HT-29 (cell line): ENCODE data around the gene CDH8. TPM values are rescaled to one million over a fixed set of nuclear protein-coding genes. Genes with fewer than 3 reads are reported as not detected.
"Not testable (repeated sequence)": the region's sequence is repeated elsewhere in the genome, so short reads cannot be mapped to it uniquely, and the experiment has no call there.

ENCODE experiments used
- DNase-seq: peaks from one replicate; pipeline ENCODE4 v3.0.0-alpha.2; 2015; ENCODE audit warnings: low spot score
- total RNA-seq: library from RNA; depleted of rRNA; stranded (reverse); fragments of >200 nt; shearing (Covaris generic); gene quantifications from 2 replicates; pipeline ENCODE4 v1.2.3, GENCODE V29; 2014

The CDH8 gene
- total RNA-seq, 1 experiment from 2014 or later = not detected

GRCh38 chr16:61862221-61863155, 173.8 kb downstream of the CDH8 start:
- no peak for DNase-seq

- DNase-seq = no peak
Observed at GRCh38 chr16:61858988-61859387, 177.2 kb downstream of the CDH8 start.

GRCh38 chr16:61842666-61843065, 193.6 kb downstream of the CDH8 start:
- DNase-seq = no peak

GRCh38 chr16:61836804-61837393, 199.3 kb downstream of the CDH8 start:
- no peak for DNase-seq

- DNase-seq = no peak
Observed at GRCh38 chr16:61834082-61834481, 202.2 kb downstream of the CDH8 start.

GRCh38 chr16:61831351-61831917, 204.8 kb downstream of the CDH8 start:
- no peak for DNase-seq

GRCh38 chr16:61829631-61830030, 206.6 kb downstream of the CDH8 start:
- DNase-seq = no peak

GRCh38 chr16:61823326-61823725, 212.9 kb downstream of the CDH8 start:
- no peak for DNase-seq

- no peak for DNase-seq
Observed at GRCh38 chr16:61820820-61821219, 215.4 kb downstream of the CDH8 start.

GRCh38 chr16:61820398-61820797, 215.8 kb downstream of the CDH8 start:
- no peak for DNase-seq

- no peak for DNase-seq
Observed at GRCh38 chr16:61818850-61819249, 217.4 kb downstream of the CDH8 start.

GRCh38 chr16:61817583-61818278, 218.5 kb downstream of the CDH8 start:
- DNase-seq = no peak

- DNase-seq = no peak
Observed at GRCh38 chr16:61814726-61815347, 221.4 kb downstream of the CDH8 start.

GRCh38 chr16:61813339-61813738, 222.9 kb downstream of the CDH8 start:
- DNase-seq = no peak

GRCh38 chr16:61812251-61812650, 224.0 kb downstream of the CDH8 start:
- DNase-seq = no peak

GRCh38 chr16:61807551-61807950, 228.7 kb downstream of the CDH8 start:
- no peak for DNase-seq

- DNase-seq = not testable (repeated sequence)
Observed at GRCh38 chr16:61801217-61801616, 235.0 kb downstream of the CDH8 start.

- DNase-seq = no peak
Observed at GRCh38 chr16:61798741-61799140, 237.5 kb downstream of the CDH8 start.

- no peak for DNase-seq
Observed at GRCh38 chr16:61797961-61798507, 238.2 kb downstream of the CDH8 start.

- no peak for DNase-seq
Observed at GRCh38 chr16:61797296-61797795, 238.9 kb downstream of the CDH8 start.
